Subcutaneous adipose tissue (tissue), 4 donors: ENCODE measurements around the gene CUBN. TPM values are rescaled to one million over a fixed set of nuclear protein-coding genes. Genes with fewer than 3 reads are reported as not detected.

Experiments used
- total RNA-seq, 4 donors: library from RNA; depleted of rRNA; stranded (reverse); fragments of >200 nt; gene quantifications; one replicate each; pipeline ENCODE4 v1.1.0, GENCODE V29; 2016
- TF ChIP-seq, protein P1 (sequence below): fragments of 450-650 bp; IDR thresholded peaks from one replicate; pipeline ENCODE4 v1.5.1; 2016; ENCODE audit warnings: low read depth, mild to moderate bottlenecking, control low read depth, antibody characterized with exemption, moderate library complexity

The CUBN gene
- total RNA-seq, 4 donors from 2014 or later = 1.9 to 6.6 (median 4.8) TPM

- TF ChIP-seq, protein P1, sequence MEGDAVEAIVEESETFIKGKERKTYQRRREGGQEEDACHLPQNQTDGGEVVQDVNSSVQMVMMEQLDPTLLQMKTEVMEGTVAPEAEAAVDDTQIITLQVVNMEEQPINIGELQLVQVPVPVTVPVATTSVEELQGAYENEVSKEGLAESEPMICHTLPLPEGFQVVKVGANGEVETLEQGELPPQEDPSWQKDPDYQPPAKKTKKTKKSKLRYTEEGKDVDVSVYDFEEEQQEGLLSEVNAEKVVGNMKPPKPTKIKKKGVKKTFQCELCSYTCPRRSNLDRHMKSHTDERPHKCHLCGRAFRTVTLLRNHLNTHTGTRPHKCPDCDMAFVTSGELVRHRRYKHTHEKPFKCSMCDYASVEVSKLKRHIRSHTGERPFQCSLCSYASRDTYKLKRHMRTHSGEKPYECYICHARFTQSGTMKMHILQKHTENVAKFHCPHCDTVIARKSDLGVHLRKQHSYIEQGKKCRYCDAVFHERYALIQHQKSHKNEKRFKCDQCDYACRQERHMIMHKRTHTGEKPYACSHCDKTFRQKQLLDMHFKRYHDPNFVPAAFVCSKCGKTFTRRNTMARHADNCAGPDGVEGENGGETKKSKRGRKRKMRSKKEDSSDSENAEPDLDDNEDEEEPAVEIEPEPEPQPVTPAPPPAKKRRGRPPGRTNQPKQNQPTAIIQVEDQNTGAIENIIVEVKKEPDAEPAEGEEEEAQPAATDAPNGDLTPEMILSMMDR = no peak
These were observed 24.5 kb upstream of the CUBN start for GRCh38 chr10:17154116-17154515.

GRCh38 chr10:17153321-17153720 lies 23.7 kb upstream of the CUBN start:
- TF ChIP-seq, protein P1 = no peak

- TF ChIP-seq, protein P1 = no peak
These were observed 22.1 kb upstream of the CUBN start for GRCh38 chr10:17151716-17152115.

DNA sequence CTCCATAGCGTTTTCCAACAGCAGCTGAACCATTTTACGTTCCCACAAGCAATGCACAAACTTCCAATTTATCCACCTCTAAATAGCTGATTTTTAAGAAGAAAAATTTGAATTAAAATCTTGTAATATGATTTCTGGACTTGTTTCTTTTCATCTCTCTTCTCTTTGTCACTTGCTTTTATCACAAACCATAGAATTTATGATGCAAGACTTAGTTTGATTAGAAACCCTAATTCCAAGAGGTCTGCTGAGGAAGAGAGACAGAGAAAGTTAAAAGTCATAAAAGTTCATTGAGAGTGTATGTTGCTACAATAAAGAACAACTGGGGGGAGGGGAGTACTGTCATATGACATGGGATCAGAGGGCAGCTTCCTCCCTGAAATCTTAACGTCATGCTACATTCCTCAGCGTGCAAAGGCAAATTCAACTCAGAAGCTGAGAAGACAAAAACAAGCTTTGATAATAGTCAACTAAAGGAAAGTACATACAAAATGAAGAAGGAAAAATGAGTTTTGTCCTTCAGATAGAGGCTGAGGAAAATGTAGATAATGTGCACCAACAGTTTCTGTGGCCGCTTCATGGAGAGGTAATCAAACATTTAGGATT lies 18.4 kb upstream of the CUBN start:
- TF ChIP-seq, protein P1 = no peak

- TF ChIP-seq, protein P1 = no peak
These were observed 17.3 kb upstream of the CUBN start for GRCh38 chr10:17146892-17147291.

DNA sequence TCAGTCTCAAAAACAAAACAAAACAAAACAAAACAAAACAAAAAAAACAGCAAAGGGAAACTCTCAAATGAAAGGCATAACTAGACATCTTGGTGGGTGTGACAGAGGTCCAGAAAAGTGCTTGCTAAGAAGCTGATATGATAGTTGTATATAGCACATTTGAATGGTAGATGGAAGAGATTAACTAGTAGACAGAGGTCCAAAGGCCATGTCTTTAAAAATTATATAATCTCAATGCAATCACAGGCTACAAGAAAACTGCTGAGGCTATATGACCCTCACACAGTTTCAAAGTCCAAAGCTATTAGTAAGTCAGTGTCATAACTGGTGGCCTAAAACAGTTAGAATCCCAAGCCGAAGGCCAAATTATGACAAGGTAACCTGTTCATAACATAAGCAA lies 15.6 kb upstream of the CUBN start:
- TF ChIP-seq, protein P1 = no peak

GRCh38 chr10:17144757-17145156 lies 15.1 kb upstream of the CUBN start:
- TF ChIP-seq, protein P1 = no peak
